Smooth muscle cell of the brain vasculature (primary cell): Measurements from ENCODE around the gene F12.
"Not testable (repeated sequence)": the region's sequence is repeated elsewhere in the genome, so short reads cannot be mapped to it uniquely, and the experiment has no call there.

Experiments used
- DNase-seq: peaks from one replicate; pipeline ENCODE4 v3.0.0-alpha.2; 2012; ENCODE audit warnings: low read depth, low spot score

Gene F12

DNA sequence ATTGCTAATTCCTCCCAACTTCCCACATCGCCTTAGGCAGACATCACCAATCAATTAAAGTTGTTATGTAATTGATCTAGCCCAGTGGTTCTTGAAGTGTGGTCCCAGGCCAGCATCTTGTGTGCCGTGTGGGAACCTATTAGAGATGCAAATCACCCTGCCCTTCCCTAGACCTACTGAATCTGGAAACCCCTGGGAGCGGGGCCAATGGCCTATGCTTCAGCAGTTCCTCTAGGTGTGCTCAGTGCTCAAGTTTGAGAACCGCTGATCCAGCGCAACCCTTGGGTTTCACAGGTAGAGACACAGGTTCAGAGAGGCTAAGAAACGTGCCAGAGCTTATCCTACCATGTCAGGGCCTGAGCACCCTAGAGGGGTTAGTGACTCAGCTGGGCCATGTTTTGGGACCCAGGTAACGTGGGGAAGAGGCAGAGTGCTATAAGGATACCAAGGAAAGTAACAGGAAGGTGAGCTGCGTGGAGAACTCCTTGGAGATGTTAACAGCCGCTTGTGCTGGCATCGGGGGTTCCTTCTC, 20.8 kb downstream of the F12 start:
- DNase-seq = no peak

DNA sequence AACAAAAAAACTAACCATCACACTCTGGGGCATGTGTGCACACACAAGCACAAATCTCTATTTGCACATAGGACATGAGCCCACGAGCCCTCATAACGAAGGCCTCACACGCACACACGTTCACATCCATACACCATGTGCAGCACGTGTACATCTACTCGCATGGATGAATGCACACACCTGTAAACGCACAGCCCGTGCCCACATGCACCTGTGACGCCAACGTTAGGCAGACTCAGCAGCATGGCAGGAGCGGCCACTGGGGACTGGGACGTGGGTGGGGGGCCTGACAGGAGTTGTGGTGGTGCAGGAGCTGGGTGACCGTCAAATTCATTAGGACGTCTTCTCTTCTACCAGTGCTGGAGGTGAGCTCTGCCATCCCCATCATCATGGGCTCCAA, 22.0 kb downstream of the F12 start:
- DNase-seq = no peak

DNA sequence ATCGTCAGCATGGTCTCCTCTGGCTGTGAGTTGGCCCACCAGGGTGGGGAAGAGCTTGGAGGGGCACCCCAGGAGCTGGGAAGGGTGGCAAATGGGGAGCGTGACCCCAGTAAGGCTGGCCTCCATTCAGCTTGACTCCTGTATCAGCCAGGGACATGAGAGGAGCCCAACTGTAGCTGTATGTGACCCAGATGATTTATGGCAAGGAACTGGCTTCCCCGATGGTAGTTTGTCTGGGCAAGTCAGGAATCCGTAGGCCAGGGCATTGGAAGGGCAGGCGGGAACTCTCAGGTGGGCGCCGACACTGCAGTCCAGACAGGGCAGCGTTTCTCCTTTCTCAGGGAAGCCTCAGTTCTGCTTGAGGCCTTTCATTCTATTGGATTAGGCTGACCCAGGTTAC, 22.8 kb downstream of the F12 start:
- no peak for DNase-seq

DNA sequence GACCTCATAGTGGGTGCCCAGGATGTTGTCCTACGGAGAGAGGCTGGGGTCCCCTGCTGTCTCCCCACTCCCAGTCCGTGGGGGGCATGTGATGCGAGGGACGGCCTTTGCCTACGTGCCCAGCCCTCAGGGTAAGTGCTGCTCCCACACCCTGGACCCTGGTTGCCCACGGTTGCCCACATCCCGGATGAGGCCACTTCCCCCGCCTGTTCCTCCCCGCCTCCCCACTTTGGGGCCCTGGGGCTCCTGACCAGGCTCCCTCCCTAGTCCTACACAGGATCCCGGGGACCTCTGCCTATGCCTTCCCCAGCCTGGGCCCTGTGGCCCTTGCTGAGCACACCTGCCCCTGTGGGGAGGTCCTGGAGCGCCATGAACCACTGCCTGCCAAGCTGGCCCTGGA, 23.6 kb downstream of the F12 start:
- DNase-seq = no peak

DNA sequence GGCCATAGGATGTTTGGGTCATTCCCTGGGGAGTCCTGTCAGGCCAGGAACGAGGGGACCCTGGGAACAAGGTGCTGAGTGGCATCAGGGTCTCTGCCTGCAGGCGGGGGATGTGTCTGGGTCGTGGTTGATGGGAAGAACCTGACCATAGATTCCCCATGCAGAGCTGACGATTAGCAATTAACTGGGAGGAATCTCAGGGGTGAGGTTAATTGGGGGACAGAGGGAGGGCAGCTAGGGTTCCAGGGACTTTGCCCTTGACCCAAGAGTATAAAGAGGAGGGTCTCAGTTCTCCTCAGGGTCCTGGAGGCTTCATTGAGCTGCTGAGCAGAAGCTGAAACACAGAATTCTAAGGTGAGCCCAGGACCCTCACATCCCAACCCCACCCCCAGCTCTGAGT, 25.2 kb downstream of the F12 start, which contains the start of gene SLC34A1:
TSS of gene SLC34A1 (plus strand) at position 301 of the 400 bp plus-strand sequence. CDS start 1,308 bp downstream, outside the sequence.
- no peak for DNase-seq

DNA sequence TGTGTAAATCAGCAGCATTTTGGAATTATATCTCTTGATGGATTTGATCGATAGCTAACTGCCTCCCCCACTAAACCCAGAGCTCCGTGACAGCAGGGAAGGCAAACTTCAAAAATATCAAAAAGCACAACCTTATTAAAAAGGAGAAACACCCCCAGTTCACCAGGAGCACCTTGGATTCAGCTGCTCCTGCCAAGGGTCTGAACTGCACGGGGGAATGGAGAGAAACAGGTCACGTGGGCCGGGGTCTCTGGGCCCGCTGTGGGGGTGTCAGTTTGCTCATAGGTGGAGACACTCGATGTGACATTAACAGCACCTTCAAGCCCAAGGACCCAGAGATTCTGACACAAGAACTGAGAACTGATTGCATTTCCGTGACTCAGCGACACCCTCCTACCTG, 26.2 kb downstream of the F12 start:
- no peak for DNase-seq

- DNase-seq = no peak
These were observed 26.8 kb downstream of the F12 start for GRCh38 chr5:177382423-177383029.

DNA sequence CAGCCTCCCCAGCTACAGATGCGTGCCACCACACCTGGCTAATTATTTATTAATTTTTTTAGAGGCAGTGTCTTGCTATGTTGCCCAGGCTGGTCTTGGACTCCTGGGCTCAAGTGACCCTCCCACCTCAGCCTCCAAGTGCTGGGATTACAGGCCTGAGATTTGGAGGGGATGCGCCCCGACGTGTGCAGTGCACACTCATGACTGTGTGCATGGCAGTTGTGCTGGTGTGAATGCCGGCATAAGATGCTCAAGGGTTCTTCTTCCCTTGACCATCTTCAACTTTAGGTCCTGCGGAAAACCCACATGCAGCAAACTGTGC, 28.6 kb downstream of the F12 start:
- DNase-seq = no peak

GRCh38 chr5:177378884-177379883, 30.2 kb downstream of the F12 start:
- no peak for DNase-seq

DNA sequence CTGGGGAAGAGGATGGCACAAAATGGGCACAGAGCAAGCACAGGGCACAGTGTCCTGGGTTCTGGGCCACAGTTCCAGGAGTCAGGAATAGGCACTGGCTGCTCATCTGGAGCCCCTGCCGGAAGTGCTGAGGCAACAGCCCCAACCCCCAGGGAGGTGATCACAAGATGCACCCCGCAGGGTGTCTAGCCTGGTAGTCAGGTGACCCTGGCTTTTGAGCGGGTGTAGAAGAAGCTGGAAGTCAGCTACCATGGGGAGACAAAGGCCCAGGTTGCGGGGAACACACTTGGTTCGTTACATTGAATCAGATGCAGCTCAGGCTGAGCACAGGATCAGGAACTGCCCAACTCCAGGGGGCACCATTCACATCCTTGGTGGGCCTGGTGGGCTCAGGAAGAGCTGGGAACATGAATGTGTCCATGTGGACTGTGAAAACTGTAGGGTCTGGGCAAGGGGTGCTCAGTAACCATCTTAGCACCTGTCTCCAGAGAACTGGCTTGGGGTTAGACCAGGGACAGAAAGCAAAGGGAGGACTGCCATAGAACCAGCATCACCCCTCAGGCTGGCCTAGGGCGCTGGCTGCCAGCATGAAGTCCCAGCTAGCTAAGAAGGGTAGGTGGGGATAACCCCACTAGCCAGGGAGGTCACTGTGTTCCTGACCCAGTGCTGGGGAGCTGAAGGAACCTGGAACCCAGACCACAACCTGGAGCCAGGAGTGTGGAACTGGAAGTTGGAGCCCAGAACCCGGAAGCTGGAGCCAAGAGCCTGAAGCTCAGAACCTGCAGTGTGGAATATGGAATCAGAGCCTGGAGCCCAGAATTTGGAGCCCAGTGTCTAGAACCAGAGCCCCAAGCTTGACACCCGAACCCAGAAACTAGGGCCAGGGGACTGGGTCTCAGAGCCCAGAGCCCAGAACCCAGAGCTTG, 31.2 kb downstream of the F12 start:
- no peak for DNase-seq

- DNase-seq = no peak
These were observed 33.3 kb downstream of the F12 start for GRCh38 chr5:177376107-177376506.

DNA sequence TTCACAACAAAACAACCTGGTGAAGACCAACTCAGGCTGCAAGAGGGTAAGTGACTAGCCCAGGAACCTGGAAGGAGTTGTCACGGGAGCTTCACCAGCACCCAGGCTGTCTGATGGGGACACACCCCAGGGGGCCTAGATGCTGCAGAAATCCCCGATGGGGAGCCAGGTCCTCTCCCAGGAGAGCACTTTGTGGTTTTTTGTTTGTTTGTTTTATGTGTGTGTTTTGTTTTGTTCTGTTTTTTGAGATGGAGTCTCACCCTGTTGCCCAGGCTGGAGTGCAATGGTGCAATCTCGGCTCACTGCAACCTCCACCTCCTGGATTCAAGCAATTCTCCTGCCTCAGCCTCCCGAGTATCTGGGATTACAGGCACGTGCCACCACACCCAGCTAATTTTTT, 33.8 kb downstream of the F12 start:
- DNase-seq = not testable (repeated sequence)

DNA sequence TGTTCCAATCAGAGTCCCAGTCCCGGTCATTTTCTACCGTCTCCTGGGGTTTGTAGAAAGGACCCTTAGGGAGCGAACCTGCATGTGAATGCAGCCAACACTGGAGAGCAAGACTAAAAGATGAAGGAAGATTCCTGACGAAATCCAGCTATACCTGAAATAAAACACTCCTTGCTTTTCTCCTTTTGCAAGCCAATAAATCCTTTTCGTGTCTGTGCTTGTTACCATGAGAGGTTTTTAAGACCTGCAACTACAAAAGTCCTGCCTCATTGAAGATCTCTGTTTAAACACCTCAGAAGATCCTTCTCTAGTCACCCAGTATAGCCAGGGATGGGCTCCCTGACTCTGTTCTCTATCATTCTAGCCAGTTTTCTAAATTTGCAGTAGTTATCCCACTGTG, 35.2 kb downstream of the F12 start:
- no peak for DNase-seq

DNA sequence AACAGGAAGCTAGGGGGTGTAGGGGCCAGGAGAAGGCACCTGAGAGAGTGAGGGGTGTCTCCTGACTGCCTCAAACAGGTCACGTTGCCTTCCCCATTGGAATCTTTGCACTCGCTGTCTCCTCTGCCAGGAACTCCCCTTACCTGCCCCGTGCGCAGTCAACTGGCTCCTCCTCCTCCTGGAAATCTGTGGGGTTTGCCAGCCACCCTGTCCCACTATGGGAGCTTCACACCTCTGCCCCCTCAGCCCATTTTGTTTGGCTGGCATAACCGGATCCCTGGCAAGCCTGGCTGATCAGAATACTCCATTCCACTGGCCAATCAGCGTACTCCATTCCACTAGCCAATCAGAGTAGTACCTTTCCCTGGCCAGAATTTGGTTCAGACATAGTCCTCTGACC, 35.6 kb downstream of the F12 start:
- DNase-seq = no peak

DNA sequence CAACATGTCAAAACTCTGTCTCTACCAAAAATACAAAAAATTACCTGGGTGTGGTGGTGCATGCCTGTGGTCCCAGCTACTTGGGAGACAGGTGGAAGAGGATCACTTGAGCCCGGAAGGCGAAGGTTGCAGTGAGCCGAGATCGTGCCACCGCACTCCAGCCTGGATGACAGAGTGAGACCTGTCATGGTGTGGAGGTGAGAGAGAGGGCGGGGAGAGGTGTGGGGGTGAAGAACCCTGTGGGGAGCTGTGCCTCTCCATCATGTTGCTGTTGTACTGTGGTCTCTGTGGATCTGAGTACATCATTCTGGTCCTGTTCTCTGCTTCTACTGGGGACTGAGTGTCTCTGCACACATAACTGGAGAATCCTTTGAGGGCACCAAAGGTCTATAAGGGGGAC, 36.5 kb downstream of the F12 start:
- no peak for DNase-seq

- DNase-seq = no peak
These were observed 37.1 kb downstream of the F12 start for GRCh38 chr5:177372034-177372896.

DNA sequence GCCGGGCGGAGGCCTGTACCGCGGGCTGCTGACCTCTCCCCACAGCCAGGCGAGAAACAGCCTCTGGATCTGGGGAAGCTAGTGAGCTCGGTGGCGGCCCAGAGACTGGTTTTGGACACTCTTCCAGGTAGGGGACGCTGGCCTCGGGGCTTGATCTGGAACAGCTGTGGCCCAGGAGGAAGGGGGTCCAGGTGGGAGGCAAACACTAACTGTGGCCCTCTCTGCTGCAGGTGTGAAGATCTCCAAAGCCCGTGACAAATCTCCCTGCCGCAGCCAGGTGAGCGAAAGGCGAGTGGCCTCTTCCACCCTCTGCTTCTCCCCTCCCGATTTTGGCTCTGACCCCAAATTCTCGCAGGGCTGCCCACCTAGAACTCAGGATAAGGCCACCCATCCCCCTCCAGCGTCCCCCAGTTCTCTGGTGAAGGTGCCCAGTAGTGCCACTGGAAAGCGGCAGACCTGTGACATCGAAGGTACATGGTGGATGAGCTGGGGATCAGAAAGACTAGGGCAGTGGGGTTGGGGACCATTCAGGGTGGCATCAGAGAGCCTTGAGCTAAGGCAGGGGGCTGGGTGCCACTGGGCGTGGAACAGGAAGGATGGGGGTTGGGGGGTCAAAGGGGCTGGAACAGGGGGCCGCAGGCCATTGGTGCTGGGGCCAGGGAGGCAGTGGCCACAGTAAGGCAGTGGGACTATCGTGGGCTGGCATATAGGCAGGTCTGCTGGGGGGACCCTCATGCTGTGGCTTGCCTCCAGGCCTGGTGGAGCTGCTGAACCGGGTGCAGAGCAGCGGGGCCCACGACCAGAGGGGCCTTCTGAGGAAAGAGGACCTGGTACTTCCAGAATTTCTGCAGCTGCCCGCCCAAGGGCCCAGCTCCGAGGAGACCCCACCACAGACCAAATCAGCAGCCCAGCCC, 38.0 kb downstream of the F12 start:
- DNase-seq = no peak

DNA sequence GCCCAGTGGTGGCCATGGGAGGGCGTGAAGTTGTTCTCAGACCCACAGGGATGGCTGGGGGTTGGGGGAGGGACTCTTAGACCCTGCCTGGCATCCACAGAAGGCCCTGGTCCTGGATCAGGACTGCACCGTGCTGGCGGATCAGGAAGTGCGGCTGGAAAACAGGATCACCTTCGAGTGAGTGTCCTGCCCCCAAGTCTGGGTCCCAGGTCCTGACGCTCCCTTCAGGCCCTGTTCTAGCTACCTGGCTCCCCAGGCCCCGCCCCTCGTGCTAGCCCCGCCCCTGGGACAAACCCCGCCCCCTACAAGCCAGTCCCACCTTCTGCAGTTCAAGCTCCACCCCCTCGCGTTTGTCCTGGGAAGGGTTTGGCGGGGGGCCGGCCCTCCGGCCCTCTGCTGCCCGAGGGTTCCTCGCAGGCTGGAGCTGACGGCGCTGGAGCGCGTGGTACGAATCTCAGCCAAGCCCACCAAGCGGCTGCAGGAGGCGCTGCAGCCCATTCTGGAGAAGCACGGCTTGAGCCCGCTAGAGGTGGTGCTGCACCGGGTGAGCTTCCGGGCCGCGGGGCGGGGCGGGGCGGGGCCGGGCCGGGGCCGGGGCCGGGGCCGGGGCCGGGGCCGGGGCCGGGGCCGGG, 38.8 kb downstream of the F12 start:
- DNase-seq = peak; percentile 69
